Esophagus squamous epithelium (tissue), 4 donors: ENCODE results near the gene PGGHG.

ENCODE experiments used
- CTCF ChIP-seq, 6 experiments: fragments of 450-650 bp in 4 of 6; fragments of 200-600 bp in 2 of 6; sonication (generic) in 2 of 6; IDR thresholded peaks; one replicate each; pipeline ENCODE4 v1.5.1; 2016 to 2019; ENCODE audit warnings: antibody characterized with exemption in 6 of 6, mild to moderate bottlenecking in 4 of 6, moderate library complexity in 4 of 6
- POLR2A ChIP-seq, 4 donors: fragments of 450-650 bp; IDR thresholded peaks; one replicate each; pipeline ENCODE4 v1.6.1; 2017; ENCODE audit warnings: antibody characterized with exemption in 4 of 4, mild to moderate bottlenecking in 4 of 4, moderate library complexity in 3 of 4

DNA sequence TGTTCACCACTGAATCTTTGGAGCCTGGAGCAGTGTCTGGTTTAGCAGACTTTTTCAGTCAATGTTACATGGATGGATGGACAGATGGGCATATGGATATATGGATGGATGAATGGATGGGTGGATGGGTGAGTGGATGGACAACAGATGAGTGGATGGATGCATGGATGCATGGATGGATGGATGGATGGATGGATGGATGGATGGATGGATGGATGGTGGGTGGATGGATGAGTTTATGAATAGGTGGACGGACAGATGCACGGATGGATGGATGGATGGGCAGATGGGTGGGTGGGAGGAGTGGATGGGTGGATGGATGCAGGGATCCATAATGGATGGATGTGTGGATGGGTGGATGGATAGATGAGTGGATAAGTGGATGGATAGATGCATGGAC is 33.1 kb upstream of the PGGHG start:
- no peak for TF ChIP-seq POLR2A (IDR thresholded peaks at IDR 0.05)
- TF ChIP-seq CTCF (IDR thresholded peaks at IDR 0.05), result no peak
